GM12865 (cell line): ENCODE data around the gene PGS1.

ENCODE experiments used
- DNase-seq: peaks from one replicate; pipeline ENCODE4 v3.0.0; 2010; ENCODE audit warnings: low read depth
- H3K4me3 ChIP-seq: 2 replicates; pipeline ENCODE4 v1.5.1; 2011; ENCODE audit warnings: mild to moderate bottlenecking, low read depth, low read length, control low read depth
- TF ChIP-seq, protein P1 (sequence below): IDR thresholded peaks from 2 replicates; pipeline ENCODE4 v1.5.1; 2011; ENCODE audit warnings: low read length, control low read depth, low read depth, inconsistent platforms; ENCODE audit not compliant: insufficient read depth; ENCODE audit errors: missing control alignments

The PGS1 gene

DNA sequence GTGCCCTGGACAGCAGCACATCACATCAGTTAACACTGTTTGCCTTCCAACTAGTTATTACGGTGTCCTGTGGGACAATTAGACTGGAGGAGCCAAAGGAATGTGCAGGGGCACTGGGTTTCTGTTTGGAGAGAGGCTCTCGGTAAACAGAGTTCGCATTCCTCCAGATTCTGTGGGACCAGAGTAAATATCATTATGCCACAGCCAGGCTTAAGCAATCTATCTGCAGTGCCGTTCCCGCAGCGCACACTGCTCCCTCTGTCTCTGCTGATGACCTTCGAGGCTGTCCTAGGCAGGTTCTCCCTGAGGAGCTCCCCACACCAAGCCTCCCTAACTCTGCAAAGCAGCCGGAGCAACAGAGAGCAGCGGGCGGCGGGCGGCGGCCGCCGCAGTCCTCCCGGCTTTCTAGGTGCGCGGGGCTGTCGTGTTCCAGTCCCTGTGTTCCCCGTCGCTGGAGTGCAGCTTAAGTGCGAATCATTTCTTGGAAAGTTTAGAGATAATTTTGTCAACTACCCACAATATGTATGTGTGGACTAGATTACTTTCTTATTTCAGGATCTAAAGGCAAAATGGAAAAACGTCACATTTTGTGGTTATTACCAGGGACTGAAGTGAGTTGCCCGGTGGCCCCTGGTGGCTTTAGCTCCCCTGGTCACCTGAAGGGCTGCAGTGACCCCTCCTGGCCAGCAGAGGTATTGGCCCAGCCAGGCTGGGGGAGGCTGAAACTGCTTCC is 43.3 kb downstream of the PGS1 start:
- TF ChIP-seq, protein P1, sequence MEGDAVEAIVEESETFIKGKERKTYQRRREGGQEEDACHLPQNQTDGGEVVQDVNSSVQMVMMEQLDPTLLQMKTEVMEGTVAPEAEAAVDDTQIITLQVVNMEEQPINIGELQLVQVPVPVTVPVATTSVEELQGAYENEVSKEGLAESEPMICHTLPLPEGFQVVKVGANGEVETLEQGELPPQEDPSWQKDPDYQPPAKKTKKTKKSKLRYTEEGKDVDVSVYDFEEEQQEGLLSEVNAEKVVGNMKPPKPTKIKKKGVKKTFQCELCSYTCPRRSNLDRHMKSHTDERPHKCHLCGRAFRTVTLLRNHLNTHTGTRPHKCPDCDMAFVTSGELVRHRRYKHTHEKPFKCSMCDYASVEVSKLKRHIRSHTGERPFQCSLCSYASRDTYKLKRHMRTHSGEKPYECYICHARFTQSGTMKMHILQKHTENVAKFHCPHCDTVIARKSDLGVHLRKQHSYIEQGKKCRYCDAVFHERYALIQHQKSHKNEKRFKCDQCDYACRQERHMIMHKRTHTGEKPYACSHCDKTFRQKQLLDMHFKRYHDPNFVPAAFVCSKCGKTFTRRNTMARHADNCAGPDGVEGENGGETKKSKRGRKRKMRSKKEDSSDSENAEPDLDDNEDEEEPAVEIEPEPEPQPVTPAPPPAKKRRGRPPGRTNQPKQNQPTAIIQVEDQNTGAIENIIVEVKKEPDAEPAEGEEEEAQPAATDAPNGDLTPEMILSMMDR = peak; percentile 98
- H3K4me3 ChIP-seq = no peak overlapping the region
- peak; percentile 77 for DNase-seq

DNA sequence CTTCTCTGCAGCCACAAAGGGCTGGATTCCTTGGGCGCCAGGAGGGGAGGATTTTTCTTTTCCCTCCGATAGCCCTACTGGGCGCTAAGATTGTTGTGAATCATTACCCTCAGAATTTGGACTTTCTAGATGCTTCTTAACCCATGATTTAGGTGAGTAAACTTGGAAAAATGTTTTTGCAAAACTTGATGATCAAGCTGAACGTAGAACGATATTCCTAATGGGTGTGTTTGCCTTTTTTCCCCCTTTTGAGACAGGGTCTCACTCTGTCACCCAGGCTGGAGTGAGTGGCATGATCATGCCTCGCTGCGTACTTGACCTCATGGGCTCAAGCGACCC is 43.8 kb downstream of the PGS1 start:
- H3K4me3 ChIP-seq = no peak overlapping the region
- TF ChIP-seq, protein P1 = no peak
- no peak for DNase-seq

DNA sequence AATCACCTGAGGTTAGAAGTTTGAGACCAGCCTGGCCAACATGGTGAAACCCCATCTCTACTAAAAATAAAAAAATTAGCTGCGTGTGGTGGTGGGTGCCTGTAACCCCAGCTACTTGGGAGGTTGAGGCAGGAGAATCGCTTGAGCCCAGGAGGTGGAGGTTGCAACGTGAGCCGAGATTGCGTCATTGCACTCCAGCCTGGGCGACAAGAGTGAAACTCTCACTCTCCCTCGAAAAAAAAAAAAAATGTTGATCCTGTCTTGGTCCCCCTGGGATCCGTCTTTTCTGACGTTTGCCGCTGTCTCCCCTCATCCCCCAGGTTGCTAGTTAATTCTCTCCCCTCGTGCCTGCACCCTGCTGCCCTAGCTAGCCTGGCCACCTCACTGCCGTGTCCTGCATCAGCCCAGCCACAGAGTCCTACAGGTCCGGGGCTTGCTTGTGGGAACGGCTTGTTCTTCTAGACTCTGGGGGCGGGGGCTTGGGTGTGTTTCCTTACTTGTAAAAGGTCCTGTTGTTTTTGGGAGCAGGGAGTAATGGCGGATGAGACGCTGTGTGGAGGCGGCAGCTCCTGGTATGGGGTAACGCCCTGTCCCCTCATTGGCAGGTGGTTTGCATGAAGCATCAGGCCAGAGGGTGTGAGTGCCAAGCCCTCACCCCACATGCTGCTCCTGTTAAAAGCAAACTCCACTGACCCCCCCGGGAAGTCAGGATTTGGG is 44.6 kb downstream of the PGS1 start:
- TF ChIP-seq, protein P1 = no peak
- no peak for DNase-seq
- no peak overlapping the region for H3K4me3 ChIP-seq

DNA sequence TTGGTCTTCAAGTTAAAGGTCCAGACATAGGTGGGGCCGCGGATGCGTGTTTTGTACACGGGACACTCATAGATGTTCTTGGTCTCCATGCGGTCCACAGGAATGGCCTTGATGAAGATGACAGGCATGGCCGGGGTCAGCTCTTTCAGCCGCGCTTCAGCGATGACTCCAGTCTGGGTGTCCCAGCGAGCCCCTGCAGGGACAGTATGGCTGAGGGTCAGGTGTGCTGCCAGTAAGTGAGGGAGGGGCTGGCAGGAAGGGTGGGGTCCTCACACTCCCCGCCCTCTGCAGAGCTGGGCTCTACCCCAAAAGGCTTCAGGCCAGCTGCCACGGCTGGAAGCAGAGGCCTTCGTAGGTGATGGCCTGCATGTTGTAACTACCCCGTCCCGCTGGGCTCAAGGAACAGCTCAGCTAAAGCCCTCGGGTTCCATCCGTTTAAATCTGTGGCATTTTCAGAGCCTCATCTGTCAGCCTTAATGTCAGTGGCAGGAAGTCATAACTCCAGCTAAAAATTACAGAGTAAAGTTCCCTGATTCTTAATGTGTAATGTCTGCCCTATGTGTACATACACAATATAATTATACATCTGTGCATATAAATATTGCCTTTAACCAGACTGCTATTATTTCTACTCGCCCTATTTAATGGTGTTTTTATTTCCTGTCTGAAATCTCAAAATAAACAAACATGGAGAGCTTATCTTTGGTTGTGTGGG is 45.7 kb downstream of the PGS1 start:
- no peak overlapping the region for H3K4me3 ChIP-seq
- TF ChIP-seq, protein P1 = no peak
- DNase-seq = no peak

DNA sequence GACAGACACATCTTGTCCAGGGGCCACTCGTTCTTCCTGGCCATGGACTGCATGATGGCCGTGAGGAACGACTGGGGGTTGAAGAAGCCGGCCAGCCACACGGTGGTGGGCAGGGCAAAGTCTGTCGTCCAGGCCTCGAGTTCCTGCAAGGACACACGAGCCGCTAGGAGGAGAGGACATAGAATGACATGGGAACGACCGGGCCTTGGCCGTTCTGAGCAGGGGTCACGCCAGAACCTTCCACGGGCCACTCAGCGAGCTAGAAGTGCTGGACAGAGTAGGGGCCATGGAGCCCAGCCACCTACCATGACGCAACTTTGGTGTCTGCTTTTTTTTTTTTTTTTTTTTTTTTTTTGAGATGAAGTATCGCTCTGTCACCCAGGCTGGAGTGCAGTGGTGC is 47.0 kb downstream of the PGS1 start:
- no peak overlapping the region for H3K4me3 ChIP-seq
- DNase-seq = no peak
- TF ChIP-seq, protein P1 = no peak

DNA sequence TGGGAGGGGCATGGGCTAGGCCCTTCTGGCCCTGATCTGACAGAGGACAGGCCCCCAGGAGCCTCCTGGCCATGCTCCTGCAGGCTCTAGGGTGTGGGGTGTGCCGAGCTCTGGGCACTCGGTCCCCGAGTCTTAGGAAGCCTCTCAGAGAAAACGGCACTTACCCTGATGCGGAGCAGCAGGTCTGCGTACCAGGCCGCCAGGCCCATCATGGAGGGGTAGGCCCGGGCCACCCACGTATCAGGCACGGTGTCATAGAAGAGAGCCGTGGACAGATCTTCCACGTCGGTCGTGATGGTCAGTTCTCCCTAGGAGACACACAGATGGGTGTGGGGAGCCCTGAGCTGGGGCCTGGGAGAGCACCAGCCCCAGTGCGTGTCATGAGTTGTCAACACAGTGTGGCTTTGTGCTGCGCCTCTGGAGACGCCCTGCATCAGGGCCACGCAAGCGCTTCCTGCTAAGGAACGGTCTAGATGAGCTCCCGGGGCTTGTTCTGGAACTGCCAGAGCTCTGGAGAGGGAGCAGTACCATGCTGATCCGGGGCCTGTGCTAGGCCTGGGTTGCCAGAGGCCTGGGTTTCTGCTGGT is 47.9 kb downstream of the PGS1 start:
- TF ChIP-seq, protein P1 = no peak
- no peak for DNase-seq
- no peak overlapping the region for H3K4me3 ChIP-seq
